ENCODE data around the gene GRPEL1. TPM values are rescaled to one million over a fixed set of nuclear protein-coding genes. Genes with fewer than 3 reads are reported as not detected.

GRPEL1 gene
- total RNA-seq, 1 experiment from 2014 or later: 40.7 TPM

GRCh38 chr4:7094916-7095315, 27.1 kb upstream of the GRPEL1 start:
- H3K27me3 Mint-ChIP-seq (ENCODE audit: low read depth): peaks cover 94% of the 10 kb centered on the region
- H3K27me3 ChIP-seq (ENCODE audit: insufficient read depth, low read length): peaks cover 11% of the 10 kb centered on the region; the same call in 1 of the 2 replicates
- no peak for DNase-seq
- no peak overlapping the region for H3K4ac ChIP-seq (ENCODE audit: low read depth, low read length)
- no peaks in the 10 kb centered on the region; a peak in 1 of 5 replicates for H3K9me3 Mint-ChIP-seq
- H2BK120ac ChIP-seq (ENCODE audit: low read depth, low read length, poor library complexity, severe bottlenecking): no peak overlapping the region
- no peaks in the 10 kb centered on the region for H3K79me2 ChIP-seq (ENCODE audit: insufficient read depth, low read length)
- H3K36me3 Mint-ChIP-seq (ENCODE audit: insufficient read depth in 1 of 3, low read depth in 3 of 3): no peaks in the 10 kb centered on the region
- H3K14ac ChIP-seq (ENCODE audit: insufficient read depth, low read length): no peak overlapping the region
- no peak overlapping the region for H3K27ac ChIP-seq (ENCODE audit: insufficient read length, low read depth, low read length)
- no peaks in the 10 kb centered on the region for H3K4me1 ChIP-seq (ENCODE audit: insufficient read depth, low read length)
- no peak overlapping the region for H3K27ac Mint-ChIP-seq
- H4K8ac ChIP-seq (replicated peaks; ENCODE audit: insufficient read length, low read depth, low read length): no peak overlapping the region
- H3T11ph ChIP-seq (ENCODE audit: low read length): no peak overlapping the region
- H3K18ac ChIP-seq (ENCODE audit: insufficient read length, low read depth, low read length): no peak overlapping the region
- no peak overlapping the region for H2AK5ac ChIP-seq (ENCODE audit: insufficient read length, low read length)
- H3K23ac ChIP-seq (ENCODE audit: insufficient read length, low read depth, low read length): no peak overlapping the region
- no peaks in the 10 kb centered on the region for H3K23me2 ChIP-seq (ENCODE audit: insufficient read length, low read depth, low read length, poor library complexity, severe bottlenecking)
- no peak overlapping the region for H4K91ac ChIP-seq (ENCODE audit: insufficient read length, low read depth, low read length)
- no peak overlapping the region for H3K9ac ChIP-seq (ENCODE audit: extremely low read depth, insufficient read length, low read length)
- H4K5ac ChIP-seq (ENCODE audit: insufficient read length, low read depth, low read length): no peak overlapping the region
- H2BK12ac ChIP-seq (ENCODE audit: insufficient read length, low read depth, low read length): no peak overlapping the region
- no peak for TF ChIP-seq CTCF (conservative IDR thresholded peaks at IDR 0.05)
- H3K79me1 ChIP-seq (ENCODE audit: insufficient read depth, low read depth, low read length, poor library complexity, severe bottlenecking): no peaks in the 10 kb centered on the region
- H3K56ac ChIP-seq (ENCODE audit: insufficient read length, low read depth, low read length): no peak overlapping the region
- no peaks in the 10 kb centered on the region for H3K9me3 ChIP-seq (ENCODE audit: control insufficient read depth, low read depth, low read length)
- no peak overlapping the region for H3K4me2 ChIP-seq (ENCODE audit: insufficient read depth, insufficient read length, low read length)
- H2BK20ac ChIP-seq (ENCODE audit: low read depth, low read length, poor library complexity, severe bottlenecking): no peak overlapping the region
- no peak overlapping the region for H2AFZ ChIP-seq (ENCODE audit: low read length)
- no peaks in the 10 kb centered on the region for H4K20me1 ChIP-seq (ENCODE audit: control insufficient read depth, insufficient read depth, insufficient read length)
- H2BK5ac ChIP-seq (ENCODE audit: insufficient read length, low read length): no peak overlapping the region
- no peaks in the 10 kb centered on the region for H3K4me1 Mint-ChIP-seq
- H2BK15ac ChIP-seq (ENCODE audit: low read depth, low read length): no peak overlapping the region
- WGBS (ENCODE audit: extremely low coverage, insufficient read length, low lambda C conversion rate): no CpG with 5 or more reads among the region's 10 CpGs
- H3K4me3 Mint-ChIP-seq: no peak overlapping the region

All from H9 (cell line).